NCI-H2227 (cell line): Measurements from ENCODE around the gene BLOC1S1.

ENCODE experiments used
- DNase-seq: peaks from one replicate; lab custom pipeline; 2025; ENCODE audit not compliant: unreplicated experiment; lab: John Stamatoyannopoulos, UW

BLOC1S1 gene

GRCh38 chr12:55694188-55694515 is 21.7 kb upstream of the BLOC1S1 start:
- no peak for DNase-seq

- no peak for DNase-seq
Observed at GRCh38 chr12:55694651-55695050, 21.2 kb upstream of the BLOC1S1 start.

- no peak for DNase-seq
Observed at GRCh38 chr12:55695349-55695748, 20.5 kb upstream of the BLOC1S1 start.

- no peak for DNase-seq
Observed at GRCh38 chr12:55696141-55696540, 19.7 kb upstream of the BLOC1S1 start.

GRCh38 chr12:55696796-55697462 is 18.9 kb upstream of the BLOC1S1 start:
- DNase-seq: no peak

- no peak for DNase-seq
Observed at GRCh38 chr12:55697686-55698085, 18.2 kb upstream of the BLOC1S1 start.

- no peak for DNase-seq
Observed at GRCh38 chr12:55698241-55698955, 17.4 kb upstream of the BLOC1S1 start.

- no peak for DNase-seq
Observed at GRCh38 chr12:55698965-55699364, 16.9 kb upstream of the BLOC1S1 start.

GRCh38 chr12:55699471-55700055 is 16.3 kb upstream of the BLOC1S1 start:
- no peak for DNase-seq

- no peak for DNase-seq
Observed at GRCh38 chr12:55700255-55701018, 15.4 kb upstream of the BLOC1S1 start.

GRCh38 chr12:55702861-55703260 is 13.0 kb upstream of the BLOC1S1 start:
- DNase-seq: no peak

GRCh38 chr12:55703288-55703687 is 12.6 kb upstream of the BLOC1S1 start:
- no peak for DNase-seq

- no peak for DNase-seq
Observed at GRCh38 chr12:55703901-55704761, 11.7 kb upstream of the BLOC1S1 start.

GRCh38 chr12:55704824-55705718 is 10.8 kb upstream of the BLOC1S1 start:
- no peak for DNase-seq

- peak; percentile 8 for DNase-seq
Observed at GRCh38 chr12:55705782-55706402, 10.0 kb upstream of the BLOC1S1 start.

GRCh38 chr12:55706568-55707218 is 9.2 kb upstream of the BLOC1S1 start:
- no peak for DNase-seq

- peak; percentile 47 for DNase-seq
Observed at GRCh38 chr12:55707219-55707671, 8.6 kb upstream of the BLOC1S1 start.

GRCh38 chr12:55707841-55708694 is 7.8 kb upstream of the BLOC1S1 start, which contains the start of gene ITGA7:
TSS of gene ITGA7 (minus strand) at chr12:55707904. CDS start at chr12:55707682, 222 bp downstream.
- DNase-seq: peak; percentile 89
